GM12878 (cell line): ENCODE results near the gene ARAP1. TPM values are rescaled to one million over a fixed set of nuclear protein-coding genes. Genes with fewer than 3 reads are reported as not detected.
A peak's percentile ranks its signal among the peaks of the same experiment; 100 is the strongest.

Experiments used
- ATAC-seq: fragments of 200-7000 bp; cut with Tn5 transposase; 3 replicates; pipeline ENCODE4 v1.9.1; 2020; ENCODE audit warnings: mild to moderate bottlenecking, moderate library complexity
- BruUV-seq: library from RNA; stranded (reverse); fragments of 400-500 nt; replicated peaks from 2 replicates; lab custom pipeline; 2021; lab: Mats Ljungman, UMichigan
- CTCF ChIA-PET: fragments of 300-600 bp; sonication (Branson Sonifier 250); formaldehyde crosslinking; extraction: SDS; loops from one replicate; lab custom pipeline; 2021; ENCODE audit warnings: inconsistent platforms; lab: Yijun Ruan, JAX
- POLR2A ChIA-PET: fragments of 350-600 bp; formaldehyde crosslinking; extraction: SDS; loops from one replicate; lab custom pipeline; 2021; ENCODE audit warnings: inconsistent platforms; lab: Charles Lee
- RAD21 ChIA-PET: fragments of 300-600 bp; sonication (Branson Sonifier 250); formaldehyde crosslinking; loops from one replicate; lab custom pipeline; 2023; ENCODE audit warnings: antibody characterized with exemption; ENCODE audit not compliant: unreplicated experiment; lab: Charles Lee
- SMC1A ChIA-PET: fragments of 300-600 bp; sonication (Branson Sonifier 250); formaldehyde crosslinking; loops from one replicate; lab custom pipeline; 2023; ENCODE audit not compliant: unreplicated experiment, uncharacterized antibody; lab: Charles Lee
- DNase-seq: peaks from one replicate; pipeline ENCODE4 v3.0.0-alpha.2; 2011; ENCODE audit warnings: low read depth, low spot score
- FAIRE-seq: peaks from 3 replicates; lab custom pipeline; 2011; peaks lifted over from hg19 to GRCh38; lab: Jason Lieb, UNC
- H2AFZ ChIP-seq: 2 replicates; pipeline ENCODE4 v1.6.0; 2011; ENCODE audit warnings: low read depth, low read length, control low read depth; ENCODE audit not compliant: control insufficient read depth
- H3K27ac ChIP-seq: 2 replicates; pipeline ENCODE4 v1.5.1; 2011; ENCODE audit warnings: control low read depth; ENCODE audit not compliant: control insufficient read depth, insufficient read depth
- H3K27me3 ChIP-seq, 2 experiments: replicated peaks in 1 of 2; 2 replicates each; pipeline versions ENCODE4 v1.6.0 to v1.6.1; 2011; ENCODE audit warnings: low read length in 1 of 2; ENCODE audit not compliant: control insufficient read depth in 2 of 2, insufficient read depth in 2 of 2
- H3K36me3 ChIP-seq, 2 experiments: 2 replicates each; pipeline ENCODE4 v1.5.1; 2011; ENCODE audit warnings: low read length in 1 of 2; ENCODE audit not compliant: control insufficient read depth in 2 of 2, insufficient read depth in 2 of 2
- H3K4me1 ChIP-seq: 2 replicates; pipeline ENCODE4 v1.6.1; 2011; ENCODE audit warnings: mild to moderate bottlenecking, low read length, moderate library complexity, mixed read lengths; ENCODE audit not compliant: control insufficient read depth, insufficient read depth
- H3K4me2 ChIP-seq: 2 replicates; pipeline ENCODE4 v1.6.0; 2011; ENCODE audit warnings: control low read depth; ENCODE audit not compliant: control insufficient read depth, insufficient read depth
- H3K4me3 ChIP-seq: fragments of 200-600 bp; sonication (generic); 2 replicates; pipeline ENCODE4 v1.5.1; 2016
- H3K79me2 ChIP-seq: 2 replicates; pipeline ENCODE4 v1.6.0; 2011; ENCODE audit warnings: low read length; ENCODE audit not compliant: control insufficient read depth, insufficient read depth
- H3K9ac ChIP-seq: 2 replicates; pipeline ENCODE4 v1.8.0; 2011; ENCODE audit warnings: low read length, control low read depth, mixed read lengths; ENCODE audit not compliant: control insufficient read depth, insufficient read depth
- H3K9me3 ChIP-seq: replicated peaks from 3 replicates; pipeline ENCODE4 v1.5.1; 2011; ENCODE audit warnings: mild to moderate bottlenecking, low read length; ENCODE audit not compliant: control insufficient read depth, insufficient read depth
- H4K20me1 ChIP-seq: 2 replicates; pipeline ENCODE4 v1.6.0; 2011; ENCODE audit not compliant: control insufficient read depth, insufficient read depth
- BCL3 ChIP-seq: IDR thresholded peaks from 2 replicates; pipeline ENCODE4 v1.6.1; 2011; ENCODE audit warnings: borderline replicate concordance, low read depth, mild to moderate bottlenecking, moderate library complexity, low read length; ENCODE audit not compliant: insufficient read depth, poor library complexity, severe bottlenecking
- CEBPB ChIP-seq, 2 experiments: fragments of 150-350 bp in 1 of 2; IDR thresholded peaks; 2 replicates each; pipeline ENCODE4 v1.6.1; 2012 to 2014; ENCODE audit warnings: low read depth in 2 of 2, low read length in 2 of 2, borderline replicate concordance in 1 of 2, inconsistent platforms in 1 of 2
- KAT2A ChIP-seq: conservative IDR thresholded peaks from 2 replicates; pipeline ENCODE4 v1.6.1; 2011; ENCODE audit warnings: low read depth, low read length; ENCODE audit not compliant: control insufficient read depth
- PKNOX1 ChIP-seq: fragments of 450-650 bp; IDR thresholded peaks from 2 replicates; pipeline ENCODE4 v1.6.1; 2016; ENCODE audit warnings: mild to moderate bottlenecking
- TBL1XR1 ChIP-seq: IDR thresholded peaks from 2 replicates; pipeline ENCODE4 v1.6.1; 2012; ENCODE audit warnings: low read depth, low read length, improper control_type of control experiment
- ZZZ3 ChIP-seq: IDR thresholded peaks from 2 replicates; pipeline ENCODE4 v1.6.1; 2011; ENCODE audit warnings: low read depth; ENCODE audit not compliant: control insufficient read depth, insufficient read length
- WGBS: methylation state at CpG from one replicate; pipeline ENCODE4 v1.1.6; 2016; ENCODE audit warnings: low lambda C conversion rate; ENCODE audit not compliant: insufficient replicate concordance, insufficient coverage; ENCODE audit errors: missing lambda C conversion rate; 5-methylcytosine and 5-hydroxymethylcytosine counted together
- in situ Hi-C: fragments of 300-500 bp; cut with MboI; formaldehyde crosslinking; loops from 9 replicates; pipeline ENCODE4 v1.14.3; 2018; ENCODE audit warnings: mixed read lengths
- intact Hi-C: fragments of 100-400 bp; cut with micrococcal nuclease; formaldehyde crosslinking; loops from one replicate; pipeline ENCODE4 v1.14.2; 2022; ENCODE audit not compliant: unreplicated experiment
- polyA plus RNA-seq, 11 experiments: library from polyadenylated mRNA; depleted of rRNA in 4 of 11; unstranded in 6 of 11; stranded (reverse) in 5 of 11; fragments of >200 nt; fragmentation: Nextera tagmentation in 4 of 11; fragmentation: Illumina TruSeq in 1 of 11; extraction: Ambion mirVana in 4 of 11; extraction: Trizol in 1 of 11; gene quantifications; 1 replicate in 1 of 11; 2 replicates in 10 of 11; pipeline versions ENCODE4 v1.2.1 to v1.2.3, GENCODE V29; 2011 to 2016; ENCODE audit warnings: inconsistent platforms in 2 of 11, missing spikeins in 2 of 11, low read depth in 1 of 11
- total RNA-seq, 4 experiments: library from RNA; depleted of rRNA in 3 of 4; stranded (reverse); fragments of >200 nt in 3 of 4; fragmentation: Illumina TruSeq in 1 of 4; extraction: Trizol in 1 of 4; gene quantifications; 2 replicates each; pipeline versions ENCODE4 v1.2.1 to v1.2.3, GENCODE V29; 2013 to 2021
- TF ChIP-seq, protein P1 (sequence below): fragments of 450-650 bp; formaldehyde crosslinking; IDR thresholded peaks from 2 replicates; pipeline ENCODE4 v1.4.0; 2020; ENCODE audit warnings: mild to moderate bottlenecking, moderate library complexity

The ARAP1 gene
- total and polyA plus RNA-seq, 10 of the 15 experiments (the other 5 are each of a cell fraction or from before 2014, with no cell fraction given) = 0.55 to 102 (median 51.0) TPM

- DNase-seq (no peak), FAIRE-seq (no peak), ATAC-seq (no peak)
- SMC1A ChIA-PET = interaction anchor here (0.9 to 1.0 kb wide), 2 partner anchors 95 to 99 kb away, joined by 3 to 4 read pairs; no protein-coding TSS in a partner anchor
- POLR2A ChIA-PET = interaction anchor here (0.6 to 1.6 kb wide), 3 partner anchors 17 to 441 kb away, joined by 3 to 4 read pairs (median 4); no protein-coding TSS in a partner anchor
- H3K27ac ChIP-seq = no peak overlapping the region
- no peaks in the 10 kb centered on the region for H3K9me3 ChIP-seq
- peaks cover 30% of the 10 kb centered on the region for H3K4me1 ChIP-seq
- WGBS = 91% methylated on average over 7 of the region's 7 CpGs
- RAD21 ChIA-PET = interaction anchor here (1.3 to 1.6 kb wide), 3 partner anchors 31 to 71 kb away, joined by 3 to 4 read pairs (median 4); no protein-coding TSS in a partner anchor
- H4K20me1 ChIP-seq = peaks cover 8% of the 10 kb centered on the region
- H3K36me3 ChIP-seq = peaks cover 26 to 45% of the 10 kb centered on the region in 2 experiments
- H3K27me3 ChIP-seq = no peaks in the 10 kb centered on the region
- in situ Hi-C loops = no loop called here
- TF ChIP-seq KAT2A (no peak), PKNOX1 (no peak), BCL3 (peak; percentile 21)
- CTCF ChIA-PET = interaction anchor here (1.0 to 1.5 kb wide), 4 partner anchors 9 to 575 kb away, joined by 4 to 7 read pairs (median 5); no protein-coding TSS in a partner anchor
- H3K4me2 ChIP-seq = no peak overlapping the region
- BruUV-seq = no TSS peak
- intact Hi-C loops = no loop called here
- H3K79me2 ChIP-seq = peaks cover 53% of the 10 kb centered on the region
- H3K4me3 ChIP-seq = no peak overlapping the region
- no peak overlapping the region for H2AFZ ChIP-seq
- H3K9ac ChIP-seq = no peak overlapping the region
Measured at GRCh38 chr11:72716290-72716689, 35.9 kb downstream of the ARAP1 start.

GRCh38 chr11:72712841-72713240 is 39.4 kb downstream of the ARAP1 start:
- Histone ChIP-seq H3K9me3 (no peaks in the 10 kb centered on the region), H3K4me1 (no peaks in the 10 kb centered on the region; the same call in 1 of the 2 replicates), H3K79me2 (peaks cover 19% of the 10 kb centered on the region), H3K4me3 (no peak overlapping the region), H3K4me2 (no peak overlapping the region), H4K20me1 (peaks cover 5% of the 10 kb centered on the region), H3K27ac (no peak overlapping the region), H3K9ac (no peak overlapping the region), H3K36me3 (peaks cover 27 to 60% of the 10 kb centered on the region in 2 experiments), H2AFZ (no peak overlapping the region), H3K27me3 (no peaks in the 10 kb centered on the region)
- no peak for DNase-seq
- intact Hi-C loops (no loop called here), in situ Hi-C loops (no loop called here)
- POLR2A ChIA-PET = no interaction called here
- CTCF ChIA-PET = no interaction called here
- SMC1A ChIA-PET = no interaction called here
- no peak for ATAC-seq
- FAIRE-seq = no peak
- RAD21 ChIA-PET = no interaction called here
- WGBS = 71% methylated on average over 10 of the region's 10 CpGs
- BruUV-seq = no TSS peak
- TF ChIP-seq, protein P1, sequence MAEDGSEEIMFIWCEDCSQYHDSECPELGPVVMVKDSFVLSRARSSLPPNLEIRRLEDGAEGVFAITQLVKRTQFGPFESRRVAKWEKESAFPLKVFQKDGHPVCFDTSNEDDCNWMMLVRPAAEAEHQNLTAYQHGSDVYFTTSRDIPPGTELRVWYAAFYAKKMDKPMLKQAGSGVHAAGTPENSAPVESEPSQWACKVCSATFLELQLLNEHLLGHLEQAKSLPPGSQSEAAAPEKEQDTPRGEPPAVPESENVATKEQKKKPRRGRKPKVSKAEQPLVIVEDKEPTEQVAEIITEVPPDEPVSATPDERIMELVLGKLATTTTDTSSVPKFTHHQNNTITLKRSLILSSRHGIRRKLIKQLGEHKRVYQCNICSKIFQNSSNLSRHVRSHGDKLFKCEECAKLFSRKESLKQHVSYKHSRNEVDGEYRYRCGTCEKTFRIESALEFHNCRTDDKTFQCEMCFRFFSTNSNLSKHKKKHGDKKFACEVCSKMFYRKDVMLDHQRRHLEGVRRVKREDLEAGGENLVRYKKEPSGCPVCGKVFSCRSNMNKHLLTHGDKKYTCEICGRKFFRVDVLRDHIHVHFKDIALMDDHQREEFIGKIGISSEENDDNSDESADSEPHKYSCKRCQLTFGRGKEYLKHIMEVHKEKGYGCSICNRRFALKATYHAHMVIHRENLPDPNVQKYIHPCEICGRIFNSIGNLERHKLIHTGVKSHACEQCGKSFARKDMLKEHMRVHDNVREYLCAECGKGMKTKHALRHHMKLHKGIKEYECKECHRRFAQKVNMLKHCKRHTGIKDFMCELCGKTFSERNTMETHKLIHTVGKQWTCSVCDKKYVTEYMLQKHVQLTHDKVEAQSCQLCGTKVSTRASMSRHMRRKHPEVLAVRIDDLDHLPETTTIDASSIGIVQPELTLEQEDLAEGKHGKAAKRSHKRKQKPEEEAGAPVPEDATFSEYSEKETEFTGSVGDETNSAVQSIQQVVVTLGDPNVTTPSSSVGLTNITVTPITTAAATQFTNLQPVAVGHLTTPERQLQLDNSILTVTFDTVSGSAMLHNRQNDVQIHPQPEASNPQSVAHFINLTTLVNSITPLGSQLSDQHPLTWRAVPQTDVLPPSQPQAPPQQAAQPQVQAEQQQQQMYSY (CRISPR knock-in tag) = no peak
- TF ChIP-seq CEBPB (IDR thresholded peaks at IDR 0.05; ENCODE audit: borderline replicate concordance in 1 of 2, low read depth in 2 of 2, low read length in 2 of 2) (no peak), TBL1XR1 (no peak), ZZZ3 (no peak)
